ENCODE measurements around the gene AK9. TPM values are rescaled to one million over a fixed set of nuclear protein-coding genes. Genes with fewer than 3 reads are reported as not detected.

The AK9 gene
- total RNA-seq, 1 experiment from 2014 or later = 3.5 TPM

DNA sequence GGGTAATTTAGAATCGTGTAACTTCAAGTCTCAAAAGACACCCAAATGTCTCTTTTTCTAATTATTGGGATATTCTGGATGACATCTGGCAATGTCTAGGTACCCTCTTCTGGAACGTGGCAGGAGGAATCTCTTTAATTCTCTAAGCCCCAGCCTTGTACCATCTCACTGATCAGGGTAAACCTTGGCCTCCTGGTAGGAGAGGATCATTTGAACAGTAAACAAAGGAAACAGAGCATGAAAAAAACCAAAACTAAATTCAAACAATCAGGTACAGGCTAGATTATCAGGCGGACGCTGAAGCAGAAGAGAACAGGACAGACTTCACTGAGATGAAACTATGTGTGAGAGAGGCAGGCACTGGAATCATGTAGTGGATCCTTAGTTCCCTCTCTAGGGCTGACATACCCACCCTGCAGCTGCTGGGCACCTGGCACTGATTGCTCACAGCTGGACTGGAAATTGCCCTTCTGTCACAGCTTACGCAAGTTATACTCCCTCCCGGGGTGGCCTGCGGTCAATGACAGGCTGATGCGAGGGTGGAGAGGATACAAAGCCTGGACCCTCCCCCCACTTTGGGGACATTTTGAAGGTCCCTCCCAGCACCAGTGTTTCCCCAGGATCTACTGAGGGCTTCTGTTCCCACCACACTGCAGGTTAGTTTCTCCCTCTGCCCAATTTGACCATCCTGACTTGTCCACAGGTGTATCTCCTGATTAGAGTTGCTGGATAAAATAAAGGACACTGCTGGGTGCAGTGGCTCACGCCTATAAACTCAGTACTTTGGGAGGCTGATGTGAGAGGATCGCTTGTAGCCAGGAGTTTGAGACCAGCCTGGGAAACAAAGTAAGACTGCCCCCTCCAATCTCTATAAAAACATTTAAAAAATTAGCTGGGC lies 187.4 kb downstream of the AK9 start (continued):
- no peak for TF ChIP-seq RAD21 (IDR thresholded peaks at IDR 0.05; ENCODE audit: low read depth)

DNA sequence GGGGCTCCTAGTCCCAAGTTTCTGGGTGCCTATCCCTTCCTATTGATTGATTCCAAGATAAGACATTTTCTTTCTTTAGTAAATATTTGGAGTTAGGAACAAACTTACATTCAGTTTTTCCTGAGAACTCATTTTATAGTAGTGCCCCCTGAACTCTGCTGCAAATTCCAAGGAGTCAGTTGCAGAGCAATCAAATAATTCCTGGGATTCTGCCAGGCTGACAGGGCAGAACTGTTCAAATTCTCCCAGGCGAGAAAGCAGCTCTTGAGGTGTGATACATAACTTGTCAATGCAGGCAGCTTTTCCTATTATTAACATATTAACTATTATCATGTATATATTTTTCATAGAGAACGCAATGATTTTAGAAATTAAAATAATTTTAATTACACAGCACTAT lies 192.1 kb downstream of the AK9 start:
- intact Hi-C loops (cut with micrococcal nuclease) = no loop called here
- no TSS peak for BruUV-seq (replicated peaks)
- POLR2A ChIA-PET = no interaction called here
- no peaks in the 10 kb centered on the region for H3K79me2 ChIP-seq (ENCODE audit: insufficient read depth, low read length)
- no peaks in the 10 kb centered on the region for H3K36me3 ChIP-seq (ENCODE audit: control insufficient read depth in 1 of 2, insufficient read depth in 2 of 2, low read length in 2 of 2)
- H3K27me3 ChIP-seq (ENCODE audit: insufficient read depth, low read length) = no peaks in the 10 kb centered on the region
- H3K4me3 ChIP-seq (replicated peaks in 1 of 2; ENCODE audit: low read depth in 1 of 2, low read length in 2 of 2) = no peak overlapping the region
- H3K27ac ChIP-seq (ENCODE audit: low read depth, low read length) = no peak overlapping the region
- ATAC-seq = no peak
- no peak overlapping the region for H2AFZ ChIP-seq (ENCODE audit: low read depth, low read length, poor library complexity, severe bottlenecking)
- CTCF ChIA-PET = no interaction called here
- no peaks in the 10 kb centered on the region for H3K9me3 ChIP-seq (ENCODE audit: control insufficient read depth in 1 of 2, insufficient read depth in 1 of 2, low read depth in 1 of 2, low read length in 2 of 2)
- RAD21 ChIA-PET (ENCODE audit: low non-redundant PET in 1 of 2, low total read pairs in 2 of 2, uncharacterized antibody in 2 of 2, unreplicated experiment in 2 of 2) = no interaction called here
- H4K20me1 ChIP-seq (ENCODE audit: insufficient read depth) = no peaks in the 10 kb centered on the region
- H3K9ac ChIP-seq (ENCODE audit: low read length) = no peak overlapping the region
- TF ChIP-seq, protein P1, sequence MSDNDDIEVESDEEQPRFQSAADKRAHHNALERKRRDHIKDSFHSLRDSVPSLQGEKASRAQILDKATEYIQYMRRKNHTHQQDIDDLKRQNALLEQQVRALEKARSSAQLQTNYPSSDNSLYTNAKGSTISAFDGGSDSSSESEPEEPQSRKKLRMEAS (IDR thresholded peaks at IDR 0.05) = no peak
- no peak for TF ChIP-seq CEBPB (IDR thresholded peaks at IDR 0.05; ENCODE audit: low read depth)
- TF ChIP-seq POLR2A (IDR thresholded peaks at IDR 0.05; ENCODE audit: borderline replicate concordance, extremely low read depth, insufficient read depth, insufficient read length) = no peak
- TF ChIP-seq FOSL1 (IDR thresholded peaks at IDR 0.05; ENCODE audit: low read depth) = no peak
- no peak for TF ChIP-seq EGR1 (IDR thresholded peaks at IDR 0.05; ENCODE audit: low read depth)
- TF ChIP-seq POLR2AphosphoS5 (IDR thresholded peaks at IDR 0.05; ENCODE audit: low read depth, low read length) = no peak
- no peak for TF ChIP-seq SIN3A (IDR thresholded peaks at IDR 0.05; ENCODE audit: low read depth)
- TF ChIP-seq YY1 (IDR thresholded peaks at IDR 0.05; ENCODE audit: extremely low read depth, insufficient replicate concordance, low read depth, low read length) = no peak
- TF ChIP-seq, protein P2, sequence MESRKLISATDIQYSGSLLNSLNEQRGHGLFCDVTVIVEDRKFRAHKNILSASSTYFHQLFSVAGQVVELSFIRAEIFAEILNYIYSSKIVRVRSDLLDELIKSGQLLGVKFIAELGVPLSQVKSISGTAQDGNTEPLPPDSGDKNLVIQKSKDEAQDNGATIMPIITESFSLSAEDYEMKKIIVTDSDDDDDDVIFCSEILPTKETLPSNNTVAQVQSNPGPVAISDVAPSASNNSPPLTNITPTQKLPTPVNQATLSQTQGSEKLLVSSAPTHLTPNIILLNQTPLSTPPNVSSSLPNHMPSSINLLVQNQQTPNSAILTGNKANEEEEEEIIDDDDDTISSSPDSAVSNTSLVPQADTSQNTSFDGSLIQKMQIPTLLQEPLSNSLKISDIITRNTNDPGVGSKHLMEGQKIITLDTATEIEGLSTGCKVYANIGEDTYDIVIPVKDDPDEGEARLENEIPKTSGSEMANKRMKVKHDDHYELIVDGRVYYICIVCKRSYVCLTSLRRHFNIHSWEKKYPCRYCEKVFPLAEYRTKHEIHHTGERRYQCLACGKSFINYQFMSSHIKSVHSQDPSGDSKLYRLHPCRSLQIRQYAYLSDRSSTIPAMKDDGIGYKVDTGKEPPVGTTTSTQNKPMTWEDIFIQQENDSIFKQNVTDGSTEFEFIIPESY (IDR thresholded peaks at IDR 0.05; ENCODE audit: extremely low read depth, insufficient replicate concordance, low read length) = no peak
- TF ChIP-seq JUND (IDR thresholded peaks at IDR 0.05) = no peak
- H3K4me1 ChIP-seq (ENCODE audit: control insufficient read depth in 1 of 2, insufficient read depth in 2 of 2, low read length in 2 of 2) = no peaks in the 10 kb centered on the region
- no peak overlapping the region for H3K4me2 ChIP-seq (ENCODE audit: low read length)
- no peaks in the 10 kb centered on the region for H3K9me2 ChIP-seq (ENCODE audit: insufficient read depth)
- no peak for DNase-seq (ENCODE audit: low read depth, low spot score)
